Breast epithelium (tissue), 3 donors: ENCODE results near the gene ENOPH1.

ENCODE experiments used
- CTCF ChIP-seq, 3 donors: fragments of 450-650 bp; IDR thresholded peaks; one replicate each; pipeline ENCODE4 v1.5.1; 2016 to 2017; ENCODE audit warnings: antibody characterized with exemption in 3 of 3, mild to moderate bottlenecking in 3 of 3, moderate library complexity in 3 of 3
- POLR2A ChIP-seq: fragments of 450-650 bp; IDR thresholded peaks from one replicate; pipeline ENCODE4 v1.6.1; 2016; ENCODE audit warnings: antibody characterized with exemption, mild to moderate bottlenecking, moderate library complexity
- POLR2AphosphoS5 ChIP-seq, 3 donors: sonication (generic); formaldehyde crosslinking; IDR thresholded peaks; one replicate each; pipeline ENCODE4 v1.6.1; 2017; ENCODE audit warnings: antibody characterized with exemption in 3 of 3

GRCh38 chr4:82452026-82452425, 21.6 kb downstream of the ENOPH1 start:
- no peak for TF ChIP-seq CTCF (IDR thresholded peaks at IDR 0.05)
- no peak for TF ChIP-seq POLR2A
- no peak for TF ChIP-seq POLR2AphosphoS5 (IDR thresholded peaks at IDR 0.05)
